Transverse colon (tissue), 3 donors: ENCODE data around the gene C11orf21.

Experiments
- POLR2A ChIP-seq: fragments of 450-650 bp; IDR thresholded peaks from one replicate; pipeline ENCODE4 v1.6.1; 2016; ENCODE audit warnings: antibody characterized with exemption, mild to moderate bottlenecking, moderate library complexity
- TF ChIP-seq, protein P1 (sequence below), 5 experiments: fragments of 200-600 bp in 3 of 5; fragments of 450-650 bp in 2 of 5; sonication (generic) in 3 of 5; IDR thresholded peaks; 1 replicate in 2 of 5; 2 replicates in 3 of 5; pipeline ENCODE4 v1.5.1; 2016 to 2017; ENCODE audit warnings: antibody characterized with exemption in 5 of 5, inconsistent platforms in 3 of 5, mild to moderate bottlenecking in 2 of 5, moderate library complexity in 1 of 5

- TF ChIP-seq, protein P1, sequence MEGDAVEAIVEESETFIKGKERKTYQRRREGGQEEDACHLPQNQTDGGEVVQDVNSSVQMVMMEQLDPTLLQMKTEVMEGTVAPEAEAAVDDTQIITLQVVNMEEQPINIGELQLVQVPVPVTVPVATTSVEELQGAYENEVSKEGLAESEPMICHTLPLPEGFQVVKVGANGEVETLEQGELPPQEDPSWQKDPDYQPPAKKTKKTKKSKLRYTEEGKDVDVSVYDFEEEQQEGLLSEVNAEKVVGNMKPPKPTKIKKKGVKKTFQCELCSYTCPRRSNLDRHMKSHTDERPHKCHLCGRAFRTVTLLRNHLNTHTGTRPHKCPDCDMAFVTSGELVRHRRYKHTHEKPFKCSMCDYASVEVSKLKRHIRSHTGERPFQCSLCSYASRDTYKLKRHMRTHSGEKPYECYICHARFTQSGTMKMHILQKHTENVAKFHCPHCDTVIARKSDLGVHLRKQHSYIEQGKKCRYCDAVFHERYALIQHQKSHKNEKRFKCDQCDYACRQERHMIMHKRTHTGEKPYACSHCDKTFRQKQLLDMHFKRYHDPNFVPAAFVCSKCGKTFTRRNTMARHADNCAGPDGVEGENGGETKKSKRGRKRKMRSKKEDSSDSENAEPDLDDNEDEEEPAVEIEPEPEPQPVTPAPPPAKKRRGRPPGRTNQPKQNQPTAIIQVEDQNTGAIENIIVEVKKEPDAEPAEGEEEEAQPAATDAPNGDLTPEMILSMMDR (IDR thresholded peaks at IDR 0.05) = no peak
- TF ChIP-seq POLR2A = no peak
Measured at GRCh38 chr11:2259466-2259830, 42.3 kb downstream of the C11orf21 start.
